Activated T-cell treated with anti-CD3 and anti-CD28 coated beads for 4 hours (primary cell): ENCODE data around the gene BBS5.
"Not testable (repeated sequence)": the region's sequence is repeated elsewhere in the genome, so short reads cannot be mapped to it uniquely, and the experiment has no call there.

ENCODE experiments used
- DNase-seq: peaks from one replicate; pipeline ENCODE4 v3.0.0-alpha.2; 2020

Gene BBS5

DNA sequence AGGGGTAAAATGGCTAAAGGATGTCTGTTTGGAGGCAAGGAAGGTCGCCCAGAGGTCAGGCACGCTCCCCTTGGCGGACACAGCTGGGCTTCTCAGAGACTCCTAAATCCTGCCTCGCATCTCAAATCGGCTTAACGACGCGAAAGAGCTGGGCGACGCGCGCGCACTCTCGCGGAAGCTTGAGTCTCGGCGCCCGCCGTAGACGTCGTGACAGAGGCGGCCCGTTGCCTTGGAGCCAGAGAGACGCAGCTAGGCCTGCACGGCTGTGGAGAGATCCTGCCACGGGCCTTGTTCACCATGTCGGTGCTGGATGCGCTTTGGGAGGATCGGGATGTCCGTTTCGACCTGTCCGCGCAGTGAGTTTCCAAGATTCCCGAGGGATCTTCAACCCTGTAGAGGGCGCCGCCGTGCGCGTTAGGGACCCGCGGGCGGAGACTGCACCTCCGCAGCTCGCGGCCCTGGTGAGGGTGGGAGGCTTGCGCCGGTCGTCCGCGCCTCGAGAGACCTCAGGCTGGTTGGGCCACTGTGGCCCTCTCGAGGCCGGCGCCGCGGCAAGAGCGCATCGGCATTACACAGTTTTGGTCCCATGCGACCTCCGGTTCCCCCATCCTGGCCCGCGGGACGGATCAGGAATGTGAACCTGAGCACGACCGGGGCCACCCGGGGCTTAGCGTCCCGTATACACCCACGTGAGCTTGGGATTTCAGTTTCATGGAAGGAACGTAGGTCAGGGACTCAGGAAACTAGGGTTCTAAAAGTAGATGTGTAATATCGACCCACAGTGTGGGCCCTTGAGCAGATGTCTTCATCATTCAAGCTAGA is at the start of gene BBS5:
TSS of gene BBS5 (plus strand) at position 238 of the 822 bp plus-strand sequence. CDS start at position 298, 60 bp downstream.
- peak; percentile 57 for DNase-seq

DNA sequence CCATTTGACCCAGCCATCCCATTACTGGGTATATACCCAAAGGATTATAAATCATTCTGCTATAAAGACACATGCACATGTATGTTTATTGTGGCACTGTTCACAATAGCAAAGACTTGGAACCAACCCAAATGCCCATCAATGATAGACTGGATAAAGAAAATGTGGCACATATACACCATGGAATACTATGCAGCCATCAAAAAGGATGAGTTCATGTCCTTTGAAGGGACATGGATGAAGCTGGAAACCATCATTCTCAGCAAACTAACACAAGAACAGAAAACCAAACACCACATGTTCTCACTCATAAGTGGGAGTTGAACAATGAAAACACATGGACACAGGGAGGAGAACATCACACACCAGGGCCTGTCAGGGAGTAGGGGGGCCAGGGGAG is 47.5 kb upstream of the BBS5 start:
- DNase-seq: not testable (repeated sequence)

DNA sequence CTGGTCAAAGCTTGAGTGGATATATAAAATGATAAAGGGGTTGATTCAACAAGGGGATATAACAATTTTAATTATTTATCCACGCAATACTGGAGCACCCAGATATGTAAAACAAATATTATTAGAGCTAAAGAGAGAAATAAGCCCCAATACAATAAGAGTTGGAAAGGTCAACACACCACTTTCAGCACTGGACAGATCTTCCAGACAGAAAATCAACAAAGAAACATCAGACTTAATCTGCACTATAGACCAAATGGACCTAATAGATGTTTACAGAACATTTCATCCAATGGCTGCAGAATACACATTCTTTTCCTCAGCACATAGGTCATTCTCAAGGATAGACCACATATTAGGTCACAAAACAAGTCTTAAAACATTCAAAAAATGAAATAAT is 45.1 kb upstream of the BBS5 start:
- not testable (repeated sequence) for DNase-seq

DNA sequence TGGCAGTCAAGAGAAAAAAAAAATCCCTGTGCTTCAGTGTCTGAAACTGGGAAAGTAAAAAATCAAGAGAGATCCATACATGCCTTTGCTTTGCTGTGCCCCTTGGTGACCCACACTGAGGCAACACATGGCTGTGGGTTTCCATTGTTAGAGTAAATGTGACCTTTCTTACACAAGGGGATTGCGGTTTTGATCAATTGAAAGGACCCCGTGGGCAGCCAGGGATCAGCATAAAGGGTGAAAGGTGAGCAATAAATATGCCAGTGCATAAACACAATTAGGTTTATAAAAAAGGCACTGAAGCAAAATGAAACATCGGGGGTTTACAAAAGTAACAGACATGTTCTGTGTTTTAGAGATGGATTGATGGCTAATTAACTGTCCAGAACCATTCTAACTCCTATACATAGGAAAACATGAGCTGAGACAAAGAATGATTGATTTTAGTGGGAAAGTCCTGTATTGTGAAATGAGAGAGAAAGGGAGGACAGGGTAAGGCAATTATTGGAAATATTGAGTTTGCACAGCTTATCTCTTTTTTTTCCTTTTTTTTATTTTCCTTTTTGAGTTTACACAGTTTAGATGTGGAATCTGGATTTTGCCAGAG is 40.7 kb upstream of the BBS5 start:
- DNase-seq: no peak

DNA sequence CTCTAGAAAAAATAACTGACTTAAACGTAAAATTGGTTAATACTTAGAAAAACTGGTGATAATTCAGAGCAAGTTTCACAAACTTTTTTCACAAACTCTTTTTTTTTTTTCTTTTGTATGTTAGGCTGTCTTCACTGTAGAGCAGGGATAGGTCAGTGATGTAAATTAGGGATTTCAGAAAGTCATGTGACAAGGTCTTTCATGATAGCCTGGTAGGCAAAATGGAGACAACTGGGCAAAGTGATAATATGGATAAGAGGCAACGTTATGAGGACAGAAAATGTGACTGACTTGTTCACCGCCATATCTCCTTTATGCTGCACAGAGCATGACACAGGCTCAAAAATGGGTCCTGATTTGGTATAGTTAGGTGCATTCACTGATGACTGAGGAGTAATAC is 39.4 kb upstream of the BBS5 start:
- DNase-seq: no peak

DNA sequence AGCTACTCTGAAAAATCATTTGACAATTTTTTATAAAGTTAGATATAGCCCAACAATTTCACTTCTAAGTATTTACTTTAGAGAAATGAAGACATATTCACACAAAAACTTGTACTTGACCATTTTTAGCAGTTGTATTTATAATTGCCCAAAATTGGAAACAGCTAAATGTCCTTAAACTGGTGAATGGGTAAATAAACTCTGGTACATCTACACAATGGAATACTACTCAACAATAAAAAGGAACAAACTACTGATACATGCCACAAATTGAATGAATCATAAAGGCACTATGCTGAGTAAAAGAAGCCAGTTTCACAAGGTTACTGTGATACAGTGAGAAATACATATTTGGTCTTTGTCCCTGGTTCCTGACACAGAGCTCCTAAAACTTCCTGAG is 32.8 kb upstream of the BBS5 start:
- DNase-seq: no peak

DNA sequence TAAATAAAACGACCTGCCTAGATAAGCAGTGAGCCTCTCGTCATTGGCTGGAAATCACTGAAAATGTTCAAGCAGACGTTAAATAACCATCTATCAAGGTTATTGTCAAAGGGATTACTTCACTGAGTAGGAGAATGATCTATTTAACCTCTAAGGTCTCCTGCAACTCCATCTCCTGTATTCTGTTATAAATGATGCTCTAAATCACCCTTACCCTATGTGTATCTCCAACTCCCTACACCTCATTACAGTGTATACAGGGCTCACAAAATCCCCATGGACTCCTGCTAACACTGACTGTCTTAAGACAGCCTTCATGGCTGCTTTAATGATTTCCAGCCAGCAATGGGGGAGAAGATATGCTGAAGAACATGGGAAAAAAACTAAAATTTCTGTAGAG is 31.0 kb upstream of the BBS5 start:
- DNase-seq: no peak

DNA sequence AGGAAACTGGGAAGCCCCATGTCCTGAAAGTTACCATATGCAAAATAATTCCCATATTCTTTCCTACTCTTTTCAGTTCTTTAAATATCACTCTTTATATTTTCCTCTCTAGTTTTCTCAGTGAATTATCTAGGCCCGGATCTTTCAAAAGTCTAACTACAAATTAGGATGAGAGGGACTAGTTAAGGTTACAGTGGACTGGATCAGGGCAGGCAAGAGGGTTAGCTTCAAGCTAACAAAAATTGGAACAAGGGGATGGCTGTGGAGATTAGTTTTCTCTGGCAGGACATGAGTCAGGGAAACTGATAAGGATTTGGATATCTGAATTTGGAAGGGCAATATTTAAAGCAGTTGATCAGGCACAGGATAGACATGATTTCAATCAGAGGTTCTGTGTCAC is 30.4 kb upstream of the BBS5 start:
- DNase-seq: no peak

DNA sequence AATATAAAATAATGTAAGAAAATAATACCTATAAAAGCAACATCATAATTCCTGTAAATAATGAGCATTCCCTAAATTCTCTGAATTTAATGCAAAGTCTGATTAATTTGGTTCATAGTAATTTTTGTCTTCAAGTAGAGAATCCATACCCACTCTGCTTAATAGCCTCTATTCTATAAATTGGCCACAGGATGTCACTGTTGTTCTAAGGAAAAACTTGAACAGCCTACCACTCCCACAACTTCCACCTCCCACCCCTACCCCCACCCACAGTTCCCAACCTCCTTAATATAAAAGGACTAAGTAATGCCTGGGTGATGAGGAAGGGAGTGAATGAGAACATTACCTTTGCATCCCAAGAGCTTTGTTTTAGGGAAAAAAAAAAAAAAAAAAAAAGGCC is 27.2 kb upstream of the BBS5 start:
- no peak for DNase-seq

DNA sequence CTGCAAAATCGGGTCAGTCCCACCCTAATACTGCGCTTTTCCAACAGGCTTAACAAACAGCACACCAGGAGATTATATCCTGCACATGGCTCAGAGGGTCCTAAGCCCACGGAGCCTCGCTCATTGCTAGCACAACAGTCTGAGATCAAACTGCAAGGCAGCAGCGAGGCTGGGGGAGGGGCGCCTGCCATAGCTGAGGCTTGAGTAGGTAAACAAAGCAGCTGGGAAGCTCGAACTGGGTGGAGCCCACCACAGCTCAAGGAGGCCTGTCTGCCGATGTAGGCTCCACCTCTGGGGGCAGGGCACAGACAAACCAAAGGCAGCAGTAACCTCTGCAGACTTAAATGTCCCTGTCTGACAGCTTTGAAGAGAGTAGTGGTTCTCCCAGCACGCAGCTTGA is 26.2 kb upstream of the BBS5 start:
- not testable (repeated sequence) for DNase-seq

DNA sequence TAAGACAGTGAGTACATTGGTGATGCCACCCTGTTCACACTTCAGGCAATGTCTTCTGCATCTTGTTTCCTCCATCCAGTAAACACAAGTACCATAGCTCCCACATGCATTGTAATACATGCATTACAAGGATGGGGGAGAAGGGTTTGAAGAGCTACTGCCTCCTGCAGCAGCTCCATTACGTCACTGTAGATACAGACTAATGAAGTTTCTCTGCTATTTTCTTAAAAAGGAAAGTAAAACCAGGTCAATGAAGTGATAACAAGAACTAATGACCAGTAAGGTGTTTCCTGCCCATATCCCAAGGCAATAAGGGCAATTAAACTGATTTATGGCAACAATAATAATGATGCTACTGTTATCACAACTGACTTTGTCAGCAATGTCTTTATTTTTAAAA is 18.2 kb upstream of the BBS5 start:
- DNase-seq: no peak

DNA sequence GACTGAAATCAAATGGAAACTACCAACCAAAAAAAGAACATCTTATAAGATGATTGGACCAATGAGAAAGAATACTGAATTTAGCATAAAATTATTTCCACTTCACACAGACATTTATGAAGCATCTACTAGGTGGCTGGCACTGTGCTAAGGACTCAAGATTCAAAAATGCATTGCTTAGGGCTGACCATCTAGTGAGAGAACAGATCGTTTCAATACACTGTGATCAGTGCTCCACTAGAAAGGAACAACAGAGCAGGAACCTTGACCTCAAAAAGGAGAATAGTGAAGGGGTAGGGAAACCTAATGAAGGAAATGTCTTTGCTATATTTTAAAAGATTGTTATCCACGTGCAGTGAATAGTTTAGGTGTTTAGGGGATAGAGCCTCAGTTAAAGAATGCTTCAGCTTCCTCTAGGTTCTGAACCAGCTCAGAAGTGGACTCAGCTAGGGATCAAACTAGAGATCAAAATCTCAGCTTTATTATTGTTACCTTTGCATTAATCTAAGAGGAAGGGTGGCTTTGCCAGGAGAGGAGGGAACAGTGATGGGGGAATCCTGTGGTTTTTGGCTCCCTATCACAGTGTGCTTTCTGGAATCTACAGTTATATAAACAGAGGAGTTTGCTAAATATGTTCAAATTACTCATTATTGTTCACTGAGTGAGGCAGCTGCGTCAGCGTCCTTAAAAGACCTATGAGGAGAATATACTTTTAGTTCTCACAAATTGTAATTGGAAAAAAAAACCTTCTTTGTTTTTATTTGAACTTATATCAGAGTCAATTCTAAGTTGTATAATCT is 16.2 kb upstream of the BBS5 start:
- DNase-seq: no peak

DNA sequence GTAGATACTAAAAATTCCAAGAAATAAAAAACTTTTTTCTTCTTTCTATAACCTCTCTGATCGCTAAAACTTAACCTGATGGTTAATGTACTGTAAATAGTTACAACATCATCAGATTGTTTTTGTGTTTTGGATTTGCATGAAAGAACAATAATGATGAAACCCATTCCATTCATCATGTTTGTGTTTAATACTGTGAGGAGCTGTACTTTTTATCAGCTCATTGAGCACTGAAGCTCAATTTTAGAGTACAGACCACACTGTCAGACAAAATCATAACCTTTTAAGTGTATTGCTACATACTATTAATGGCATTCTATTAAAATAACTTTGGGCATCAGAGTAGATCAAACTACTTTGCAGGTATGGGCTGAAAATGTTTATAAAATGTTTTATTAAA is 14.8 kb upstream of the BBS5 start:
- DNase-seq: no peak

DNA sequence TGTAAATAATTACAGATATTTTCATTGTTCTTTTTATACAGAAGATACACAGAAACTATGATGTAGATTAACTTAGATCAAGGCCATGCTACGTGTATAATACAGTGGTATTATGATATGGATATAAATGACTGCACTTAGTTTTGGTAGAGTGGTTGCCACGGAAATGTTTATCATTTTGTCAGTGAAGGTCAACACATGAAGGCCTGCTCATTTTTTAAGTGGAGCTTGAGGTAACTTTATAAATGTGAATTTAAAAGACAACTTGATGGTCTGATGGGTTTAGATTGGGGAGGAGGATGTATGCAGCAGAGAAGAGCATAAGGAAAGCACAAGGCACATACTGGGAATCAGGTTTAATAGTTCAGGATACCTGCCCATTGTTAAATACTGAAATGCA is 14.4 kb upstream of the BBS5 start:
- no peak for DNase-seq

DNA sequence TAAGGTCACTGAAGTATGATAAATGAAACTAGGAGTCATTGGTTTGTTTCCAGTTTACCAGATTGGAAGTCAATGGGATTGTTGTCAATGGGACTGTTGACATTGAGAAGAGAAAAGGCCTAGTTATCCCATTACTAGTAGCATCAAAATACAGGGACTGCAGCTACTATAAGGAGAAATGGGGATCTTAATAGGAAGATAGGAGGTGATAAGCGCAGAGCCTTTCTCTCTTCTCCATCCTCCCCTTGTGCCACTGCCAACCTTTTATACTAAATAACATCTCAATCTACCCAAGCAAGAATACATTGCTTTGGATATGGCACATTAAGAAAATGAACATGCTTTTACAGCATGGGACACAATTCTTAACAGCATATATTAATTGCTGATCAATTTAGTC is 10.5 kb upstream of the BBS5 start:
- DNase-seq: no peak

DNA sequence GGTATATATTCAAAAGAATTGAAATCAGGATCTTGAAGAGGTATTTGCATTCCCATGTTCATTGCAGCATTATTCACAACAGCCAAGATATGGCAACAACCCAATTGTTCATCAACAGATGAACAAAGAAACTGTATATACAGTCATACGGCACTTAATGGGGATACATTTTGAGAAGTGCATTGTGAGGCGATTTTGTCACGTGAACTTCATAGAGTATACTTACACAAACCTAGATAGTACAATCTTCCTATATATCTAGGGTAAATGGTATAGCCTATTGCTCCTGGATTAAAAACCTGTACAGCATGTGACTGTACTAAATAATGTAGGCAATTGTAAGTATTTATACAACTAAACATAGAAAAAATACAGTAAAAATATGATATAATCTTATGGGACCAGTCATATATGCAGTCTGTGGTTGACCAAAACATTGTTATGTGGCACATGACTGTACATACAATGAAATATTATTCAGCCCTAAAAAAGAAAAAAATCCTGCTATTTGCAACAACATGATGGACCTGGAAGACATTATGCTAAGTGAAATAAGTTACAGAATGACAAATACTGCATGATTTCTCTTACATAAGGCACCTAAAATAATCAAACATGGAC is 9.2 kb upstream of the BBS5 start:
- DNase-seq: no peak

DNA sequence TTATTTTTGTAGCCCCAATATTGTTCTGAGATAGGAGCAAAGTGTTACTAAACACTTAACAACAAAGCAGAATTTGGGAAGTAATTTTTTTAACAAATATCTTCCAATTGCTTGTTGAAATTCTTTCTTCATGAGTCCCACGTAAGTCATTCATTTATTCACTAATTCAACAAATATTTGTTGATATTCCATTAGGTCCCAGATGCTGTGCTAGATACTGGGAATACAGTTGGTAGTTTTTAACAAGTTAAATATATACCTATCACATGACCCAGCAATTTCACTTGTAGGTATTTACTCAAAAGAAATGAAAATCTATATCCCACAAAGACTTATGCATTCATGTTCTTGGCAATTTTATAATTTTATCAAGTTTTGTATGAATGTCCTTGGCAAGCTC is 7.0 kb upstream of the BBS5 start:
- no peak for DNase-seq

DNA sequence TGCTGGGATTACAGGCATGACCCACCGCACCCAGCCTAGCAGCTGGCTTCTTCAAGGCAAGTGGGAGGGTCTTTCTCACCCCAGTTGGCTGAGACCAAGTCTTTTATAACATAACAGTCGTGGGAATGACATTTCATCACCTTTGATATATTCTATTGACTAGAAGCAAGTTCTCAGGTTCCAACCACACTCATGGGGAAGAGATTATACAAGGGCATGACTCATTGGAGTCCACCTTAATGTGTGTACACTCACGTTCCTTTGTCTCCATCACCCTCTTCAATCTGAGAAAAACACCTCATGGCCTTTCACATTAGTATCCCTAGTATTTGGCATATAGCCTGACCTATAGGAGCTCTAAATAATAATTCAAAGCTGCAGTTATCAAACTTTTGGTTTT is 2.8 kb upstream of the BBS5 start:
- no peak for DNase-seq

DNA sequence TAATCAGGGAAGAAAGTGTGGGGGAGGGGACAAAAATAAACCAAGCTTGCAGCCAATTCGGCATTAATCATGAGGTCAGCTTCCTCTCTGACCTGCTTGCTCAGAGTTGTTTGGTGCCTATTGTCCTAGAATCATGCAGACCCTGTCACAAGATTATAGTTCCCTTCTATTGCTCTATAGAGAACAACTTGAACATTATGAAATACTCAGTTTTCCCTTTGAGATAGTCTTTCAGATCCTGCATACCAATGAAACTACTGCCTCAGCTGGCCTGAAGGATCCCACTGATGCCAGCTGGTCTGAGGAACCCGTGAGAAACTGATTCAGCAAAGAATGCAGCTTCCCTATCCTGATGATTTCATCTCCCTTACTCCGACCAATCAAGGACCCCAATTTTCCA is 955 bp upstream of the BBS5 start:
- no peak for DNase-seq

DNA sequence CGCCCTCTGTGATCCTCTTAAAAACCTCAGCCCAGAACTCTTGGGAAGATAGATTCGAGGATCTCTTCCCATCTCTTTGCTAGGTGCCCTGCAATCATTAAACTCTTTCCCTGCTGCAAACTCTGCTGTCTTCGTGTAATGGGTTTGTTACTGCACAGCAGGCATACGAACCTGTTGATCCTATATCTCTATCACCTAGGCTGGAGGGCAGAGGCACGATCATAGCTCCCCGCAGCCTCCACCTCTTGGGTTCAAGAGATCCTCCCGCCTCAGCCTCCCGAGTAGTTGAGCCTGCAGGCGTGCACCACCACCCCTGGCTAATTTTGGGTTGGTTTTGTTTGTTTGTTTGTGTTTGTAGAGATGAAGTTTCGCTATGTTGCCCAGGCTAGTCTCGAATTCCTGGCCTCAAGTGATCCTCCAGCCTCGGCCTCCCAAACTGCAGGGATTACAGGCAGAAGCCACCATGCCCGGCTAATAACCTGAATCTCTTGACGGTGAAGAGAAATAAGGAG is 493 bp upstream of the BBS5 start:
- DNase-seq: no peak

DNA sequence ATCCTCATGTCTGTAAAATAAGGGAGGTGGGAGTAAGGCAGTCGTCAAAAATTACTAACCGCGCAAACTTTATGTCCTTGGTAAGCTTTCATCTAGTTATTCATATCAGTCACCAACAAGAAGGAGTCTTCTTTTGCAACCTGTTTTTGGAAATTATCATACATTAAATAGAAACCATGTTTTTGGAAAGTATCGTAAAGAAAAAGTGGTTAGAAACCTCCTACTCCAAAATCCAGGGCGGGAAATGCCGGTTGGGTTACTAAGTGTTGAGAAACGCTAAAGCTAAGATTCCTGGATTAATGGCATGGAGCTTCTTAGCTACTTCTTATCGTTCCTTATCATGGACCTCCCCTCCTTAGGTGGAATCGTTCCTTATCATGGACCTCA is 778 bp downstream of the BBS5 start:
- no peak for DNase-seq

DNA sequence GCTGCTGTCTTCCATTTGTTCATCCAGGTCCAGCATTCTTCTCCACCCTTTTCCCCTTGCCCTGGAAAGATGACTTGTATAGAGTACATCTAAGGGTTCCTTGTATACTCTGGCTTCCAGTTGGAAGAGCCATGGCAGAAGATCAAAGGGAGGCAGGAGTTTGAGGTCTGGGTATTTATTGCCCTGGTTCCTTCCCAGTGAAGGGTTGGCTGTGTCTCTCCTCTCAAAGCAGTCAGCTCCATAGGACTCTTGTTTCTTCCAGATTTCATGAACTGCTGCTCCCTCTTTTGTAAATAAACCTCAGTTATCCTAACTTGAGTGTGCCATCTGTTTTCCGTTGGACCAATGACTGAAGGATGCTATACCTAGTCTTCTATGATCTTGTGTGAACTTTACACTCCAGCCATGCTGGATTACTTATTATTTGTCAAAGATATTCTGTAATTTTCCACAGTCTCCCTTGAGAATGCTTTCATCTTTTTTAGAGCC is 6.4 kb downstream of the BBS5 start:
- no peak for DNase-seq

DNA sequence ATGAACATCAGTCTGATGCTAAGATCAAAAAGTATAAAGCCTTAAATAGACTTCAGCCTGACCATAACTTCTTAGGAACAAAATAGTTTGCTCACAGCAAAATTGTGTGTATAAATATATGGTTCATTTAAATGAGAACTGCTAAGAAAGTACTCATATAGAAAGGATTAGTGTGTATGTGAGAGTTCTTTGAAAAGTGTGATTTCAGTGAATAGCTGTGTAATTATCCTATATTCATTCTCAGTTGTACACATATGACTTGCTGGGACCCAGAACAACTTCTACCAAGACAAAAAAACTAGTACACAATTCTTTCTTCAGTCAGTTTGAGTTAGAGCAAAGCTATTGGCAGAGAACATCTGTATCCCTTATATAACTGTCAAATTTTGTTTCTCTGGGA is 7.2 kb downstream of the BBS5 start:
- DNase-seq: no peak
